ENCODE results near the gene BACE1. TPM values are rescaled to one million over a fixed set of nuclear protein-coding genes. Genes with fewer than 3 reads are reported as not detected.

Gene BACE1
- total RNA-seq, 2 donors from 2014 or later: 14.6 to 16.3 TPM

- ATAC-seq: no peak
- no peak for DNase-seq
- intact Hi-C loops (cut with DNase I): no loop called here
Measured at GRCh38 chr11:117313828-117314768, 2.0 kb downstream of the BACE1 start.

DNA sequence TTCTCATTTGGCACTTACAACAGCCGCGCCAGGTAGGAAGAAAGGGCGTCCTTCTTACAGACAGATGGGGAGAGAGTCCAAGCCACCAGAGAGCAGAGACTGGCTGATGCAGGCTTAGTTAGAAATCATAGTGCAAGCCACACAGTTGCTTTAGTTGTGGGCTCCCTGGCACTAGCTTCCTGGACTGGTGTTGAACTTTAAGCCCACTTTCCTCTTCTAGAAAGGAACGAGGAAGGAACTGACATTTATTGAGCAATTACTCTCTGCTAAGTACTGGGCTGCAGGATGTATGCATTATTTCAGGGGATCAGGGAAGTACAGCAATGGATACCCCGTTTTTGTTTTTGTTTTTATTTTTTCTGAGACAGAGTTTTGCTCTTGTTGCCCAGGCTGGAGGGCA lies 3.0 kb downstream of the BACE1 start:
- no peak for ATAC-seq
- no peak for DNase-seq
- intact Hi-C loops (cut with DNase I): no loop called here

DNA sequence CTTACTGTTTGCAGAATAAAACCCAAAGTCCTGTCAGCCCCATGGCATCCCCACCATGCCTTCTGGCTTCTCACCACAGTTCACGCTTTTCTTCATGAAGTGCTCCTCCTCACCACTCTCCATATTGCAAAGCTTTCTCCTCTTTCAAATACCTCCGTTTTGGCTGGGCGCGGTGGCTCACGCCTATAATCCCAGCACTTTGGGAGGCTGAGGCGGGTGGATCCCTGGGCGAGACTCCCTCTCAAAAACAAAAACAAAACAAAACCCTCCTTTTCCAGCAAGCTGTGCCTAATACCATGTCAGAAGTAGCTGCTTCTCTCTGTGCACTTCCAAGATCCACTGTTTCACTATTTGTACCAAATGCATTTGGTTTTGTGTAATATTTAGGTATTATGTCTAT lies 6.7 kb downstream of the BACE1 start:
- ATAC-seq (no peak), DNase-seq (no peak)
- intact Hi-C loops (cut with DNase I): no loop called here

- DNase-seq (no peak), ATAC-seq (no peak)
- intact Hi-C loops (cut with DNase I): no loop called here
Measured at GRCh38 chr11:117305145-117305544, 10.9 kb downstream of the BACE1 start.

DNA sequence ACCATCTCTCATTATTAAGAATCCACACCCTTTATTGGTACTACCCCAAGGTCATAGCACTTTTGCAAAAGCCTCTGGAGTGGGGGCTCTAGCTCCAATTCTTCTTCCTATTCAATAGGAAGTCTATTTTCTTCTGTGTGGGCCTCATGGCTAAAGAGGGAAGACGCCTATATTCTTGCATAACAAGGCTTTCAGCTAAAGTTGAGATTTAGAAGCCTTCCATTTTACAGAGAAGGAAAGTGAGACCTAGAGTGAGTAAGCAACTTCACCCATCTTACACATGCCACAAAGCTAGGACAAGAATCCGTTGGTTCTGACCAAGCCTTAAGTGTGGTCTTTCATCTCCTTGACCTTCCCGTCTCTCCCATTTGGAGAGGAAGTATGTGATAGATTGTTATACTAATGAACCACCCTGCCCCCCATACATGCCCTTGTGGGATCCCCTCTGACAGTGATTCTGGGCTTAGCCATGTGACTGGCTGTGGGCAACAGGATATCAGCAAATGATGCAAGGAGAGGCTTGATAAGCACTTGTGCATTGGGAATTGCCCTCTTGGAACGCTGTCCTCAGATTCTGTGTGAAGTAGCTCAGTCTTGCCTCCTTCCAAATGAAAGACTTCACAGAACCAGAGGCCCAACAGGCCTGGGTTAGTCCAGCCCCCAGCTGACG lies 12.3 kb downstream of the BACE1 start:
- ATAC-seq (no peak), DNase-seq (no peak)
- intact Hi-C loops (cut with DNase I): no loop called here

GRCh38 chr11:117303101-117303500 lies 13.0 kb downstream of the BACE1 start:
- ATAC-seq (no peak), DNase-seq (no peak)
- intact Hi-C loops (cut with DNase I): no loop called here

DNA sequence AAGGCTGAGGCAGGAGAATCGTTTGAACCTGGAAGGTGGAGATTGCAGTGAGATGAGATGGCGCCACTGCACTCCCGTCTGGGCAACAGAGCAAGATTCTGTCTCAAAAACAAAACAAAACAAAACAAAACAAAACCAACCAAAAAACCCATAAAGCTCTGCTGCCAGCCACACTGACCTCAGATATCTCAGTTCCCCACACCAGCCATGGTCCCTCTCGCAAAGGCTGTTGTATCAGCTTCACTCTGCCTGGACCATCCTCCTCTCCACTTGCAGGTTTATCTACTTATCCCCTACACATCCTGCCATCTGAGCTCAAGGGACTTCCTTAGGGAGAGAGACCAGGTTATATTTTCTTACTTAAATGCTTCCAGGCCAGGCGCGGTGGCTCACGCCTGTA lies 13.8 kb downstream of the BACE1 start:
- no peak for DNase-seq
- intact Hi-C loops (cut with DNase I): no loop called here
- no peak for ATAC-seq

- DNase-seq: no peak
- peak; percentile 32 to 37 for ATAC-seq
Measured at GRCh38 chr11:117300773-117301172, 15.3 kb downstream of the BACE1 start.

DNA sequence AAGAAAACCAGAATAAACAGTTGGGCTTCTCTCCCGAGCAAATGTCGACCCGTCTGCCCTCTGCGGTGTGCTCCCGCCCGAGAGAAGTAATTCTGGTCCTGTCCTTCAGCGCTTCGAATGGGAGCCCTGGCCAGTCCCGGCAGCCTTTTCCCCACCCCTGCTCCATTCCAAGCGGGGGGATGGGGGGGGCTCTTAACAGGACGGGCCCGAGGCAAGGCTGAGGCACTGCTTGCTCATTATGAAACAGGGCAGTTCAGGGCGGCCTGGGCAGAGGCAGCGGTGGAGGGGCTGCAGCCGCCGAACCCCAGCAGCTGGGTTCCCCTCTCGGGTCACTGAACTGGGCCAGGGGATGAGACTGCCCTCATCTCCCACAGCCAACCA lies 15.8 kb downstream of the BACE1 start:
- peak; percentile 65 to 73 for ATAC-seq
- DNase-seq: peak; percentile 33
- intact Hi-C loops (cut with DNase I): no loop called here

More at GRCh38 chr11:117300773-117301172, 15.3 kb downstream of the BACE1 start:
- intact Hi-C loops (cut with DNase I): no loop called here

DNA sequence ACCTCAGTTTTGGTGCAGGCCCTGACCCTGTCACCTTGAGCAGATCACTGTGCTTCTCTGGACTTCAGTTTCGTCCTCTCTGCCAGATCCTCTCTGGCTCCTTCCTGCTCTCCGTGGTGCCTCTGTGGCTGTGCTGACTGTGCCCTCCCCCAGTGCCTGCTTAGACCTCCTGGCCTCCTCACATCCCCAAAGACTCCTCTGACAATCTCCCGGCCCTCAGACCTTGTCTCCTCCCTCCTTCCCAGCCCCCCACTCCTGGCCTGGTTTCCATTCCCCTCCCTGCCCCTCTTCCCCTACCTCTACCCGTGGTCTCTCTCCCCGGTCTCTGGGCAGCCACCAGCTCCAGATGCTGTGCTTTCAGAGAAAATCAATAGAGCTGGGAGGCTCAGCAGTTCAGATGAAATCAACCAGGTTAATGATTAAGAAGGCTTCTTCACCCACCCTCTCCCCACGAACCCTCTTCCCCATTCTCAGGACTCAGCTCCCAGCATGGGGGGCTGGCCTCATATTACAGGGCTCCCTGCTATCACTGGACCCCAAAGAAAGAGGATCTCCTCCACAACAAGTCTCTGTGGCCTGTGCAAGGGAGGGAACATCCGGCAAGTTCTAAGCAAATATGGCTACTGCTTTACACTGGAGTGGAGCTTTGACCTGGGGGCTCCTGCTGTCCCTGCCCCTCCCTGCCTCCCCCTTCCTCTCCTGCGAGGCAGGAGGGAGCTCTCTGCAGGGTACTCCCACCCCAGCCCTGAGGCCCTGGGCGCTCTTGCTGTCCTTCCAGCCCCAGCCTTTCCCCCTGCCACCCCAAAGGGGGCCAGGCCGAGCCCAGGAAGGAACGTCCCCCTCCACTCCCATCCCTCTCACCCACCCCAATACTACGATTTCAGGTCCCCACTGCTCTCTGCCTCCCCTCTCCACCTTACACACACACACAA lies 16.4 kb downstream of the BACE1 start:
- ATAC-seq (peak; percentile 3 to 11), DNase-seq (no peak)
- intact Hi-C loops (cut with DNase I): no loop called here

GRCh38 chr11:117298195-117298594 lies 17.9 kb downstream of the BACE1 start:
- intact Hi-C loops (cut with DNase I): no loop called here
- ATAC-seq (no peak), DNase-seq (no peak)

DNA sequence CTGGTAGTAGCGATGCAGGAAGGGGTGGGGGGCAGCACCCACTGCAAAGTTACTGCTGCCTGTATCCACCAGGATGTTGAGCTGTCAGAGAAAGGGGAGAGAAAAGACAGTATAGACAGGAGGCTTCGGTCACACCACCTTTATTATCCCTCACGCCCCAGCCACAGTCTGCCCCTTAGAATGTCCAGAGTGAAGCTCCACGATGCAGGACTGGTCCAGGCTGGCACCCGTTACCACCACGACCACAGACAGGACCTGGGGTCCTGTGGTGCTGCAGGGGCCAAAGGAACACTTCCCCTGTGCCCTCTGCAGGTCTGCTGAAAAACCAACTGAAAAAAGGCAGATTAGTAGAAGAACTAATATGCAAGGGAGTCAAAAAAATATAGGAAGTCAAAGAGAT lies 19.2 kb downstream of the BACE1 start:
- DNase-seq: no peak
- intact Hi-C loops (cut with DNase I): no loop called here
- ATAC-seq: no peak

- ATAC-seq (no peak), DNase-seq (no peak)
- intact Hi-C loops (cut with DNase I): no loop called here
Measured at GRCh38 chr11:117295438-117296137, 20.5 kb downstream of the BACE1 start.

DNA sequence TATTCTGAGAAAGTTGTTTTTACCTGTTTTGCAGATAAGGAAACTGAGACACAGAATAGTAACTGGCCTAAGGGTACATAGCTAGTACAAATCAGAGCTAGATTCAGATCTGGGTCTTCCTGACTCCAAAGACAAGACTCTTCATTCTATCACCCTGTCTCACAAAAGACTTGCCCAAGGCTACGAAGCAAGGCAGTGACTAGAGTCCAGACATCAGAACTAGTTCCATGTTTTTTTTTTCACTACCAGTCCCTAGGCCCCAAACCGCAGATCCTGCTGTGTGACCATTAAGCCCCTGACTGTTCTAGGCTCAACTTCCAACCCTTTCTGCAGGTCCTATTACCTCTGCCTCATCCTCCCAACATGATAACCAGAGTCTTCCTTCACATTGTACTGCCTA lies 23.4 kb downstream of the BACE1 start:
- intact Hi-C loops (cut with DNase I): no loop called here

DNA sequence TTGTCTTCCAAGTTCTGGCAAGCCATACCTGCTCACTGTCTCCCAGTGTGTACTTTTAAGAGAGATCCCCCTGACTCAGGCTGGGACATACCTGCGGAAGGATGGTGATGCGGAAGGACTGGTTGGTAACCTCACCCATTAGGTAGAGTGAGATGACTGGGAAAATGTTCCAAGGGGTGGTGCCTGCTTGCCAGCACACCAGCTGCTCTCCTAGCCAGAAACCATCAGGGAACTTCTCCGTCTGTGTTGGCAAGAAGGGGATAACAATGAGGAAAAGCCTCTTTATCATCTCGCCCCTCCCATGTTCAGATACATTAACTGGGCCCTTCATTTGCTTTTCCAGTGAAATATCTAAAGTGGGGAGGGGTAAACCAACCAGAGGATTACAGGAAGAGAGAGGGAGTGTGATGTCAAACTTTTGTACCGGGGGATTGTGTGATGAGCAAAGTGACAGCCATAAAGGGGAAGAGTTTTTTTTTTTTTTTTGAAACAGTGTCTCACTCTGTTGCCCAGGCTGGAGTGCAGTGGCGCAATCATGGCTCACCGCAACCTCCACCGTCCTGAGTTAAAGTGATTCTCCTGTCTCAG lies 25.2 kb downstream of the BACE1 start, which contains the start of gene BACE1-AS:
BACE1-AS (plus strand) TSS at position 538 of the 588 bp plus-strand sequence.
- intact Hi-C loops (cut with DNase I): no loop called here
- DNase-seq (no peak), ATAC-seq (no peak)

More for the DNA sequence above, 23.4 kb downstream of the BACE1 start:
- no peak for ATAC-seq
- DNase-seq: no peak

GRCh38 chr11:117289795-117290194 lies 26.3 kb downstream of the BACE1 start:
- ATAC-seq: no peak
- intact Hi-C loops (cut with DNase I): no loop called here
- no peak for DNase-seq

GRCh38 chr11:117287668-117288067 lies 28.4 kb downstream of the BACE1 start:
- no peak for ATAC-seq
- intact Hi-C loops (cut with DNase I): no loop called here
- no peak for DNase-seq

- ATAC-seq: no peak
- intact Hi-C loops (cut with DNase I): no loop called here
- no peak for DNase-seq
Measured at GRCh38 chr11:117286588-117286987, 29.5 kb downstream of the BACE1 start.

Data from left cardiac atrium (tissue), 4 donors.